HFF-Myc (cell line): Measurements from ENCODE around the gene RGS6.
A peak's percentile ranks its signal among the peaks of the same experiment; 100 is the strongest.

Experiments used
- DNase-seq: peaks from one replicate; pipeline ENCODE4 v3.0.0-alpha.2; 2011; ENCODE audit warnings: low read depth; ENCODE audit errors: extremely low read depth
- H3K4me3 ChIP-seq: replicated peaks from 2 replicates; pipeline ENCODE4 v1.5.1; 2011; ENCODE audit warnings: low read depth, mild to moderate bottlenecking, control low read depth, low read length
- CTCF ChIP-seq: IDR thresholded peaks from 2 replicates; pipeline ENCODE4 v1.5.1; 2012; ENCODE audit warnings: mild to moderate bottlenecking, low read depth, low read length, control low read depth; ENCODE audit errors: missing control alignments

RGS6 gene

GRCh38 chr14:72013721-72014345, 81.6 kb downstream of the RGS6 start:
- H3K4me3 ChIP-seq = no peak overlapping the region
- TF ChIP-seq CTCF = no peak

GRCh38 chr14:72014486-72014885, 82.3 kb downstream of the RGS6 start:
- no peak for TF ChIP-seq CTCF
- H3K4me3 ChIP-seq = no peak overlapping the region

More at GRCh38 chr14:72013721-72014345, 81.6 kb downstream of the RGS6 start:
- no peak for DNase-seq

GRCh38 chr14:72017290-72017689, 85.1 kb downstream of the RGS6 start:
- no peak overlapping the region for H3K4me3 ChIP-seq
- no peak for DNase-seq
- no peak for TF ChIP-seq CTCF

More at GRCh38 chr14:72014486-72014885, 82.3 kb downstream of the RGS6 start:
- DNase-seq = no peak

- TF ChIP-seq CTCF = no peak
- H3K4me3 ChIP-seq = no peak overlapping the region
- DNase-seq = no peak
Observed at GRCh38 chr14:72023128-72024042, 91.2 kb downstream of the RGS6 start.

GRCh38 chr14:72024043-72024407, 91.8 kb downstream of the RGS6 start:
- DNase-seq = no peak

GRCh38 chr14:72024504-72024903, 92.3 kb downstream of the RGS6 start:
- no peak overlapping the region for H3K4me3 ChIP-seq

More at GRCh38 chr14:72024043-72024407, 91.8 kb downstream of the RGS6 start:
- no peak overlapping the region for H3K4me3 ChIP-seq
- TF ChIP-seq CTCF = peak; percentile 39

More at GRCh38 chr14:72024504-72024903, 92.3 kb downstream of the RGS6 start:
- no peak for TF ChIP-seq CTCF
- no peak for DNase-seq
